Pons (tissue), 1 donor: Measurements from ENCODE around the gene WNK2.
"Not testable (repeated sequence)": the region's sequence is repeated elsewhere in the genome, so short reads cannot be mapped to it uniquely, and the experiment has no call there.

Experiments used
- DNase-seq: peaks from one replicate; pipeline ENCODE4 v3.0.0-alpha.2; 2016; ENCODE audit warnings: low spot score

WNK2 gene

GRCh38 chr9:93183663-93184431 is at the start of gene WNK2:
Gene WNK2, plus strand, starts transcription at chr9:93184139. Its CDS starts 791 bp downstream, at chr9:93184930.
- DNase-seq = no peak

- DNase-seq = no peak
Measured at GRCh38 chr9:93134740-93135444, 49.0 kb upstream of the WNK2 start.

GRCh38 chr9:93136011-93136440 is 47.9 kb upstream of the WNK2 start:
- peak; percentile 62 for DNase-seq

DNA sequence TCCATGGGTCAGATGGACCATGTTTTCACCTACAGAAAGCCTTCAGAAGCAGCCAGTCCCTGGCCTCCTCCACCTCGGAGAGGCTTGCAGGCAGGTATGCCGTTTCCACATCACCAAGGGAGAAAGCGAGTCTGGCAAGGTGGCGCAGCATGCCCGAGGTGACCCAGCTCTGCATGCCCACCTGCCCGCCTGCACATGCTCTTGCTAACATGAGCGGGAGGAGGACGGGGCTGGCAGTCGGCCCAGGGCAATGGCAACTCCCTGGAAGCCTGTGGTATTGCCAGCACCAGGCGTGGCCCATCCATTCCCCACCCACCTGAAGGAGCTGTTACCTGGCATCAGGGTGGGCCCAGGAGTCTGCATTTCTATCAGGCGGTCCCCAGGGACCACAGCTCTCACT is 46.6 kb upstream of the WNK2 start:
- DNase-seq = no peak

- no peak for DNase-seq
Measured at GRCh38 chr9:93138171-93138764, 45.7 kb upstream of the WNK2 start.

DNA sequence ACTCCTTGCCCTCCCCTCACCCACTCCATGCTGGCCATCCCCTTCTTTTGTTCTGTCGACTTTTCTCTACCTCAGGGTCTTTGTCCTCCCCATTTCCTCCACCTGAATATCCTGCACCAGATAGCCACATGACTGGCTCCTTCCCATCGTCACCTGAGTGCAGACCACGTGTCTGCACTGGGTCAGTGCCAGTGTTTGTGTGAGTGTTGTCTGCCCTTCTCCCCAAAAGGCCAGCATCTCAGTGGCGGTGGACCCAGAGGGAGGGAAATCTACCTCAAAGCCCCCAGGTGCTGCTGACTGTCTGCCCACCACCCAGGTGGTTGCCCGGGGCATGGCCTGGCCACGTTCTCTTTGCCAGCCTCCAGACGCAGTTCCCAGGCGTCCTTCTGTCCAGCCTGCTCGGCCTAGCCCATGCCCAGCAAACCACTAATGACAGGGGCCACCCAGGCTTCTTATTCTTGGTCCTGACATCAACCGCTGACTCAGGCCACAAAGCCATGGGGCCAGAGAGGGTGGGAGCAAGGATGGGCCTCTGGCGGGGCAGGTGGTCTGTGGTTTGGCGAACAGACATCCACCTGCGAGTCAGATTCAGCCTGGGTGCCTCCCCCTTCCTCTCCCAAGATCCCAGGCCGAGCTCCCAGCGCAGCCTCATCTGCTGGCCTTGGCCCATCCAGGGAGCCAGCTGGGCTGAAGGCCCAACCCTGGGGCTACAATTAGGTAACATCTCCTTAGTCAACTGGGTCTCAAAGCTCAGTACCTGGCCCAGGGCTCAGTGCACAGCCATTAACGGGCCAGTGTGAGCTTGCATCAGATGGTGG is 44.4 kb upstream of the WNK2 start:
- DNase-seq = no peak

DNA sequence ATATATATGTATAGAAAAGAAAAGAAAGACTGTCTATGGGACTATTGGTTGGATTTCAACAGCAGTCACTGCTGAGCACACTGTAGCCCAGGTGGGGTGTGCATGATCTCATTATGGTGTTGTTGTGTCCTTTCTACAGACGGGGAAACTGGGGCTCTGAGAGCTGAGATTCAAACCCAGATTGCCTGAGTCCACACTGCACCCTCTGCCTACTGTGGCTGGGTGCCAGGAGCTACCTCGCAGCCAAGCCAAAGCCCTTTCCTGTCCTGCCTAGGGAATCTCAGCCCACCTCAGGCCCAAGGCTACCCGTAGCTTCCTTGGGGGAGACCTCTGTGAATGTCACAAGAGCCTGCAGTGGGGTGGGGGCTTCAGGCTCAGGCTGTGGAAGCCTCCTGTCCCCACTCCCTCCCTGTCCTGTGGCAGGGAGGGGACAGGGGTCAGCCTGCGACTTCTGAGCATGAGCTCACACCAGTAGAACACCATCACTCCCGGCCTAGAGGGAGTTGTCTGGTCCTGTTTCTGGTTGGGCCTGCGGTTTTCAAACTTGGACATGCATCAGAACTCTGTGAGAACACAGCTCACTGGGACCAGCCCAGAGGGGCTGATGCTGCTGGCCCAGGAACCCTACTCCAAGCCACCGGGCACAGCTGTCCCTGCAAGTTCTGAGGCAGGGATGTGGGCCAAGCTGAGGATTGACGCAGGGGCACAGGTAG is 42.0 kb upstream of the WNK2 start:
- DNase-seq = no peak

DNA sequence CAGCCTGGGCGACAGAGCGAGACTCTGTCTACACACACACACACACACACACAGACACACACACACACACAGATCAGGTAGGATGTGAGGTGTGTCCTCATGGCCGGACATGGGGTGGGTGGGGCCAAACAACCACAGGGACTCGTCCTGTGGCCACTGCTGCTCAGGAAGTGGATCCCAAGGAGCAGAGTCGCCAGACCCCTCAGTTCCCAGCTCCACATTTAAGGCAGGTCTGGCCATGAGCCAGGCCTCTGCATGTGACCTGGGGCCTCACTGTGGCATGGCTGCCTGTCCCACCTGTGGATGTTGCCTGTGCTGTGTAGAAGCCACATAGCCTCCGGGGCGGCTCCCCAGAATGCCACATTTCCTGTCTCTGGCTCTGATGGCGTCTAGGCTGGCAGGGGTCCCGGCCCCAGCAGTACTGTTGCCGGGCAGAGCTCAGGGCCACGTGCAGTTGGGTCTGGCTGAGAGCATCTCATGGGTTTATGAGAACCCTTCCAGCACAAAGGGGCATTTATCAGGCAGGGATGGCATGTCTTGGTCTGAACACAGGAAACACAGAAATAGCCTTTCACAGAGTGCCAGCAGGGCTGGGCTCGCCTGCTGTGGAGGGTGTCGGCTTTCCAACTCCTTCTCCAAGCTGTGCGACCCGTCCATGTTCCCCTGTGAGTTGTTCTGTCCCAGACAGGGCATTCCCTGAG is 40.0 kb upstream of the WNK2 start:
- DNase-seq = peak; percentile 98

- DNase-seq = not testable (repeated sequence)
Measured at GRCh38 chr9:93146696-93147095, 37.2 kb upstream of the WNK2 start.

DNA sequence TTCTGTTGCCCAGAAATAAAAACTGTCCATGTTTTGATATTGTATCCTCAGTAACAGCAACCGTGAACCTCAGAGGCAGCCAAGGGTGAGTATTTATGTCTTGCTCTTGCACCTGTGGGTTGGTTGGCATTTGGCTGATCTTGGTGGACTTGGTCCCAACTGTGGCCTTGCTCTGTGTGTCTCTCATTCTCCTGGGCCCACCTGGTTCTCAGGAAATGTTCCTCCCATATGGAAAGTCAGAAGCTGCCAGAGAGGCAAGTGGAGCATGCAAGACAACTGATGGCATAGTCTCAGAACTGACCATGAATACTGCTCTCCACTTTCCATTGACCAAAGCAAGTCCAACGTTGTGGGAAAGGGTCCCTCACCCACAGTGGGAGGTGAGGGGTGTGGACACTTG is 36.3 kb upstream of the WNK2 start:
- no peak for DNase-seq

DNA sequence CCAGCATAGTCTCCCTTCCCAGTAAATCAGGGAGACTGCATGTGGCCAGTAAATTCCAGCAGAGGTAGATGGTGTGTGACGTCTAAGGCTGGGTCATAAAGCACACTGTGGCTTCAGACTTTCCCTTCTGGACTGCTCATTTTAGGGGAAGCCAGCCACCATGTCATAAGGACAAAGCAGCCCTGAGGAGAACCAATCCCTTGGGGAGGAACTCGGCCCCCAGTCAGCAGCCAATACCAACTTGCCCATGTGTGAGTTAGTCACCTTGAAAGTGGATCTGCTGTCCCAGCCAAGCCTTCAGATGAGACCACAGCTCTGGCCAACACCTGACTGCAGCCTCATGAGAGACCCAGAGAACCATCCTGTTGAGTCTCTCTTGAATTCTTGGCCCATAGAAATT is 35.2 kb upstream of the WNK2 start:
- no peak for DNase-seq

GRCh38 chr9:93149361-93149760 is 34.6 kb upstream of the WNK2 start:
- DNase-seq = no peak

GRCh38 chr9:93151097-93151784 is 32.7 kb upstream of the WNK2 start:
- no peak for DNase-seq

- no peak for DNase-seq
Measured at GRCh38 chr9:93154293-93154903, 29.5 kb upstream of the WNK2 start.

DNA sequence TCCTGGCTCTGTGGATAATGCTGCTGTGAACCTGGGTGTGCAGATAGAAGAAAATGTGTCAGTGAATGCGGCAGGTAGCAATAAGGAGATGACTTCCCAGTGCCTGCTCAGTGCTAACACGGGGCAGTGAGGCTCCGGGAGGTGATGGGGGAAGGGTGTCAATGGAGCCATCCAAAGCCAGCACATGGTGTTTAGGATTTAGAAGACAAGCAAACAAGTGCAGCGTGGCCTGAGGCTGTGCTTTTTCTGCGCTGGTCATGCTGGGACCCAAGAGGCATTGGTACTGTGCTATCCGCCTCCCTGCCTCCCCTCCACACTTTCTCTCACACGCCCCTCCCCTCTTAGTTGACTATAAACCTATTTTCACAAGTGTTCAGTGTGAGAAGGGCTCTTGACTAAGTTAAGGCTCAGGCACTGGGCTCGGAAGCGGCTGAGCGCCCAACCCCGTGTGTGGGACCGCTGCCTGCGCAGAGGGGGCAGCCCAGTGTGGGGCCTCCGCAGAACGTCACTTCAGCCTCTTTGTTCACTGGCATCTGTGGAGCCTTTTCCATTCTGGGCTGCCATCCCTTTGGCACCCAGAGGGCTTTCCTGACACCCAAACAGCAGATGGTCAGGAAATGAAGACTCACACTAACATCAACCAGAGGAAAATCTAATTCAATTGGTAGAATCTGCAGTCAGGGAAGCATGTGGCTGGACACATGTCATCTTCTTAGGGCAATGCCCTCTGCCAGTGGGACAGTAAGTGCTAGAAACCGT is 28.0 kb upstream of the WNK2 start:
- peak; percentile 74 for DNase-seq

- DNase-seq = no peak
Measured at GRCh38 chr9:93156475-93157008, 27.4 kb upstream of the WNK2 start.

GRCh38 chr9:93159601-93160471 is 24.1 kb upstream of the WNK2 start:
- DNase-seq = peak; percentile 68
